Epithelial cell of prostate (primary cell): ENCODE measurements around the gene FMO3.

ENCODE experiments used
- DNase-seq: peaks from one replicate; pipeline ENCODE4 v3.0.0-alpha.2; 2011; ENCODE audit warnings: low read depth, low spot score
- H3K27ac ChIP-seq: fragments of 450-650 bp; 2 replicates; pipeline ENCODE4 v1.5.1; 2017; ENCODE audit warnings: mild to moderate bottlenecking

The FMO3 gene

GRCh38 chr1:171115280-171115897 is 24.7 kb downstream of the FMO3 start:
- no peak overlapping the region for H3K27ac ChIP-seq
- DNase-seq = no peak

DNA sequence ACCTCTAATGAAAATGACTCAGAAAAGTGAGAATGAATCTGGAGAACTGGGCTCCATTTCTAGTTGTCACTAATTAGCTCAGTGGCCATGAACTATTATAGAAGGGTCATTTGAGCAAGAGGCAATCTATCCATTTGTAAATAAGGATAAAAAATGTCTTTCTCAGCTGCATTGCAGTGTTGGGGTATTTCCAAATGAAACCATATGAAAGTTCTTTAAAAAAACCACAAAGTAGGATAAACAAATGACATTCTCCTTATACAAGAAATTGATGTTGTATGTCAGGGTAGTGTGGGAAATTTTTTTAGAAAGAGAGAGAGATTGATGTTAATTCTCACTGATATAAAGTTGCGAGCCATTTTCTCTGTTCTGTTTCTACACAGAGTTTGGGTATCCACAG is 26.0 kb downstream of the FMO3 start:
- DNase-seq = no peak
- H3K27ac ChIP-seq = no peak overlapping the region

DNA sequence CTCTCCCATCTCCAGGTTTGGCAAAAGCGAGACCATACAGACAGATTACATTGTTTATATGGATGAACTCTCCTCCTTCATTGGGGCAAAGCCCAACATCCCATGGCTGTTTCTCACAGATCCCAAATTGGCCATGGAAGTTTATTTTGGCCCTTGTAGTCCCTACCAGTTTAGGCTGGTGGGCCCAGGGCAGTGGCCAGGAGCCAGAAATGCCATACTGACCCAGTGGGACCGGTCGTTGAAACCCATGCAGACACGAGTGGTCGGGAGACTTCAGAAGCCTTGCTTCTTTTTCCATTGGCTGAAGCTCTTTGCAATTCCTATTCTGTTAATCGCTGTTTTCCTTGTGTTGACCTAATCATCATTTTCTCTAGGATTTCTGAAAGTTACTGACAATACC is 26.4 kb downstream of the FMO3 start:
- no peak for DNase-seq
- H3K27ac ChIP-seq = no peak overlapping the region

GRCh38 chr1:171119648-171120047 is 28.9 kb downstream of the FMO3 start:
- no peak overlapping the region for H3K27ac ChIP-seq

GRCh38 chr1:171122299-171122698 is 31.6 kb downstream of the FMO3 start:
- no peak for DNase-seq
- no peak overlapping the region for H3K27ac ChIP-seq

More at GRCh38 chr1:171119648-171120047, 28.9 kb downstream of the FMO3 start:
- no peak for DNase-seq

DNA sequence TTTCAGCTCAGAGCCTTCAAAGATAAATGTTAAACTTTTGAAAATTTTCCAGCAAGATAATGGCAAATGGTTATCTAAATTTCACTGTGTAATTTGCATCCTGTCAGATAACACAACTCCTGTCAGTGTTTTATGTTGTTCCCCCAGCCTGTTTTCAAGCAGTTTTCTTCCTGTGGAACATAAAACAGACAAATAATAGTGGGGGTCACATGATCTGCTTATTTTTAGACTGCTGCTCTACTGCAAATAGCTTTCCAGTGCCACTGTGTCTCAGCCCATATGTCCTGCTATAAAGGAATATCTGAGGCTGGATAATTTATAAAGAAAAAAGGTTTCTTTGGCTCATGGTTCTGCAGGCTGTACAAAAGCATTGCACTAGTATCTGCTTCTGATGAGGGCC is 32.2 kb downstream of the FMO3 start:
- no peak overlapping the region for H3K27ac ChIP-seq
- DNase-seq = no peak

DNA sequence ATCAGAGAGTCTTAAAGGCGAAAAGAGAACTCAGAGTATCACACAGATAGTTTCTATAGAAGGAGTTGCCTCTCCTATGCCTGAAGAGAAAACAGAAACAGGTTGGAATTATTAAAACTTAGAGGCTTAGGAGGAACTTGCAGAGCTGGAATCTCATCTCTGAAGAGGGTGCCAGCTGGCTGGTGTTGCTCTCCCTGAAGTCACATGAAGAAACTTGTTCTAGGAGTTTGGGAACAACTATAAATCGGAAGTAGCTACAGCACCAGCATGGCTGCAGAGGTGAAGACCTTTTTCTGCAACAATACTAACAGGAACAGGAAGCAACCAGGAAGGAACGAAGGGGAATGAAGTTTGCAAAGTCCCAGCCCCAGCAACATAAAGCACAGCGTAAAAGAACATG is 35.8 kb downstream of the FMO3 start:
- no peak for DNase-seq
- peak overlapping the region; percentile 27 for H3K27ac ChIP-seq

- DNase-seq = no peak
- H3K27ac ChIP-seq = peak overlapping the region; percentile 27
Measured at GRCh38 chr1:171127099-171127498, 36.4 kb downstream of the FMO3 start.

DNA sequence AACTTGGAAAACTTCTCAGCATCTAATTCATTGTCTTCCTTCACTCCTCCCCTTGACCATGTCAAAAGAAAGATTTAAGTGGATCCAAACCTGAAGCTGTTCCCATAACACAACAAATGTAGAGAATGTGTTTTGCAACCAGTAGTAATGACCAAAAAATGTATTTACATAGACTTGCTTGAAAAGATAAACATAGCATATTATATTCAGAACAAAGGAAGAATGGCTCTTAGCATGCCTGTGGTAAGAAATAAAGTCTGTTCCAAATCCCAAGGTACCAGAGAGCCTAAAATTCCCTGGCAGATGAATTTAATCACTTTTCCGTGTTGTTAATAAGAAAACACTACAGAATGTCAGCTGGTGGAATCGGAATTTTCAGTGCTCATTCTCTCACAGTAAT is 36.8 kb downstream of the FMO3 start:
- DNase-seq = peak; percentile 37
- peak overlapping the region; percentile 27 for H3K27ac ChIP-seq

GRCh38 chr1:171128463-171128862 is 37.8 kb downstream of the FMO3 start:
- no peak for DNase-seq

DNA sequence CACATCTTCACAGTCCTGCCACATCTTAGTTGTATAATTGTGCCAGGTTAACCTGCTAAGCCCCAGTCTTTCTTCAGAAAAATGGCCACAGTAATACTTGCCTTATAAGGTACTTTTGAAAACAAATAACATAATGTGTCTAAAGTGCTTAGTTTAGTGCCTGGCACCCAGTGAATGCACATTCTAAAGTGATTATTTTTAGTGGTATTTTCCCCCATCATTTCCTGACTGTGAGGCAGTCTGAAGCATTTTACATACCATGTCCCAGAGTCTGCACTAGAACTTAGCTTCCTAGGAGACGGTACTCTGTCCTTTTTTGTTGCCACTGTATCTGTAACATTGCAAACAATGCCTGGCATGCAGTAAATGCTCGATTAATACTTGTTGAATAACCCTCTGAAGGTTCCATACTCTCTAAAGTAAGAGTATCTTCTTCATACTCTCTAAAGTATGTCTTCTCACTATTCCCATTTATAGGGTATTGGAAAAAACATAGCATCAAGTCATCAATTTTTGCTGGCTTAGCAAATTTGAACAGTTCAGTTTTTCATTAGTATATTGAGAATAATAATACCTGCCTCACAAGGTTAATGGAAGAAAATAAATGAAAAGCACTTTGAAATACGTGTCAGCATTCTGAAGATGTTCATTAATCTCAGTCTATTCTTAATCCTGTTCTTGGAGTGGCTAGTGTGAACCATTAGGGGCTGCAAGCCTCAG is 43.7 kb downstream of the FMO3 start:
- DNase-seq = no peak

More at GRCh38 chr1:171128463-171128862, 37.8 kb downstream of the FMO3 start:
- H3K27ac ChIP-seq = no peak overlapping the region

GRCh38 chr1:171137580-171137979 is 46.9 kb downstream of the FMO3 start:
- DNase-seq = no peak
- no peak overlapping the region for H3K27ac ChIP-seq

More for the DNA sequence above, 43.7 kb downstream of the FMO3 start:
- no peak overlapping the region for H3K27ac ChIP-seq

DNA sequence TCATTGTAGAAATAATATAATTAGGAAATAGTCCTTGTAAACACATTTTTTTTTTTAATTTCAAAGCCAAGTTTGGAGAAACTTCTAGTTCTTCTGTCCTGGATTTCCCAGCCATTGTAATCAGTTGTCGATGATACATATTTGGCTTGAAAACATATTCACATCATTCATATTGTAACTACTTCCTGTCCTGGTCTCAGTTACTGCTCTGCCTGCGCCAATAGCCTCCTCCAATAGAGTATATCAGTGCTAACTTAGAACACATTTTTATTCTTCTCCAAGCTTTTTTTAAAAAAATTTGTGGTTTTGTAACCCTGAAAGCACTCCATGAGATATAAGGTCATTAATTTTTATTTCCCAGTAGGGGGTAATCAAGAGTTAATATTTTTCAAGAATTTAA is 48.3 kb downstream of the FMO3 start:
- DNase-seq = no peak
- H3K27ac ChIP-seq = no peak overlapping the region

GRCh38 chr1:171139890-171140289 is 49.2 kb downstream of the FMO3 start:
- no peak overlapping the region for H3K27ac ChIP-seq
- no peak for DNase-seq

DNA sequence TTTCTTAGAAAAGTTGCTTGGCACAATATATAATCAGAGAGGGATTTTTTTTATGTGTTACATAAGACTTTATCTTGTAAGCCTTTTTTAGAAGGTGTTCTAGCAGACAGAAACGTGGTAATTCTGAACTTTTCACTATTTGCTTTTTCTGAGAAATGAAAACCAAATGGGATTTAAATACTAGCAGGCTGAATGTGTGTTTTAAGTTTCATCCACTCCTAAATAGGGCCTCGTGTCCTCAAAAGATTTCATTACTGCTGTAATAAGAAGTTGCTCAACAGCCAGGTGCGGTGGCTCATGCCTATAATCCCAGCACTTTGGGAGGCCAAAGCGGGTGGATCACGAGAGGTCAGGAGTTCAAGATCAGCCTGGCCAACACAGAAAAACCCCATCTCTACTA is 49.7 kb downstream of the FMO3 start:
- no peak for DNase-seq

DNA sequence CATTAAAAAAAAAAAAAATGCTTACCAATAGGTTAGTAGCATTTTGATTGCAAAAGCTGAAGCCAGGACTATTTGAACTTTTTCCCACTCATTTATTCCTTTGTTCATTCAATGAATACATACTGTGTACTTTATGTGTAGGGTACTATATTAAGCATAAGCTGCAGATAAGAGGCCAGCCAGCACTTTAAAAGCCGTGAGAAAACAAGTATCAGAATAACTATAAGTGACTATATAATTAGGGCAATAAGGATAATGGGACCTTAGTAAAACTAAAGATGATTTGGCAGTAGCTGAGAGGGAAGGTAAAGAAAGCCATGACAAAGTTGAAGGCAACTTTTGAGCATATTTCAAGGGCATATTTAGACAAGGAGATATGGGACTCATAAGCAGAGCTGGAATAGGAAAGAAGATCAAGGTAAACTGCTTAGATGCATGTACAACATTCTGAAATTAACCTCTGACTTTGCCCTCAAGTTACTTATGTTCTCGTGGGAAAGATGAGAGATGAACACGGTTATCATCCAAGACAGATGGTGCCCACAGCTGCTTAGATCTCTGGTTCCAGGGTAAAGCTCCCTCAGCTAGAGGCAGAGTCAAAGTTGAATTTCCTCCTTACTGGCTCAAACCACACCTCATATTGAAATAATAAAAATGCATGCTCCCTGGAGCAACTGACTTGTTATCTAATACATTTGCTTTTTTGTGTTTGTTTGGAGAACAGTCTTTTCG is 50.4 kb downstream of the FMO3 start:
- no peak for DNase-seq
- no peak overlapping the region for H3K27ac ChIP-seq

More for the DNA sequence above, 49.7 kb downstream of the FMO3 start:
- no peak overlapping the region for H3K27ac ChIP-seq

DNA sequence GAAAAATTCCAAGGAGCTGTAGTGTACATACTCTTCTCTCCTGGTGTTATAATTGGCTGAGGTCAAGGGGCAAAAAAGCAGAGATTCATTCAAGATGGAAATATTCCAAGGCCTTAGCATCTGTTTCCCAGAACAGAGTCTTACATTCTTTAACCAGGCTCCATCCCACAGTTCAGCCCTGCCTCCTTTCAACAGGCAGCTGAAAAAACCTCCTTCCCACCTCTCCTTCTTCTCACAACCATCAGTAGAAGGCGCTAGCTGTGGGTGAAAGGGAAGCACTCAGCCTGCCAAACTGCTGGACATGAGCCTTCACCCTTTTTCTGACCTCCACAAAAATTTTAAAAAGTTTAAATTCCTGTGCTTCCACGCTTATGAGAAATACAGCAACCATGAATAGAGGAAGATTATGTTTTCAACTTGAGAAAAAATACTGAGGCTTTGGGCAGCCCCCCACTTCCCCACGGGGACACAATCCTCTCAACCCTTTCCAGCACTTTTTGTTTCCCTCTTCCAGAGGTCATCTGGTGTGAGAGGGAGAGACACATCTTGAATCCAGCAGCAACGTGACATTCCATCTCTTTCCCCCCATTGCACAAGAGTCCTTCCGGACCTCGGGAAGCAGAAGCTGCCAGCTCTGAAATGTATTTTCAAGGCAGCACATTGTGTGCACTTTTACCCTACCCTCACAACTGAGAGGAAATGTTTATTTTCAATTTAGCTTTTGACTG is 51.1 kb downstream of the FMO3 start:
- no peak overlapping the region for H3K27ac ChIP-seq
- no peak for DNase-seq

- DNase-seq = no peak
Measured at GRCh38 chr1:171142416-171143385, 52.0 kb downstream of the FMO3 start.

GRCh38 chr1:171150156-171150555 is 59.5 kb downstream of the FMO3 start:
- no peak overlapping the region for H3K27ac ChIP-seq
- DNase-seq = no peak

More at GRCh38 chr1:171142416-171143385, 52.0 kb downstream of the FMO3 start:
- no peak overlapping the region for H3K27ac ChIP-seq
